HL-60 (cell line): Measurements from ENCODE around the gene ARL3.

Experiments used
- DNase-seq, 2 experiments: peaks; one replicate each; pipeline ENCODE4 v3.0.0-alpha.2; 2010 to 2020; ENCODE audit warnings: low read depth in 1 of 2, low spot score in 1 of 2
- H3K27ac ChIP-seq: fragments of 250-450 bp; sonication (Bioruptor Pico); replicated peaks from 2 replicates; pipeline ENCODE4 v1.5.1; 2020; ENCODE audit warnings: mild to moderate bottlenecking, moderate library complexity
- H3K27me3 ChIP-seq: fragments of 250-450 bp; sonication (Bioruptor Pico); 2 replicates; pipeline ENCODE4 v1.5.1; 2021; ENCODE audit warnings: mild to moderate bottlenecking, moderate library complexity; ENCODE audit not compliant: insufficient read depth, poor library complexity, severe bottlenecking
- H3K4me3 ChIP-seq: replicated peaks from 2 replicates; pipeline ENCODE4 v1.5.1; 2011; ENCODE audit warnings: mild to moderate bottlenecking, control low read depth, low read length; ENCODE audit not compliant: insufficient read depth
- CTCF ChIP-seq: IDR thresholded peaks from one replicate; pipeline ENCODE4 v1.5.1; 2011; ENCODE audit warnings: low read length, control low read depth, inconsistent platforms; ENCODE audit not compliant: insufficient read depth
- GABPA ChIP-seq: IDR thresholded peaks from 2 replicates; pipeline ENCODE4 v1.6.1; 2012; ENCODE audit warnings: low read depth
- POLR2AphosphoS5 ChIP-seq: IDR thresholded peaks from 2 replicates; pipeline ENCODE4 v1.6.1; 2012; ENCODE audit warnings: low read depth
- REST ChIP-seq: IDR thresholded peaks from 2 replicates; pipeline ENCODE4 v1.6.1; 2012; ENCODE audit warnings: low read depth; ENCODE audit not compliant: insufficient replicate concordance
- SPI1 ChIP-seq: IDR thresholded peaks from 2 replicates; pipeline ENCODE4 v1.6.1; 2012; ENCODE audit warnings: low read depth, mild to moderate bottlenecking, borderline replicate concordance

ARL3 gene

GRCh38 chr10:102652170-102652916 lies 61.9 kb downstream of the ARL3 start:
- H3K4me3 ChIP-seq: no peak overlapping the region

GRCh38 chr10:102651455-102652169 lies 62.6 kb downstream of the ARL3 start:
- TF ChIP-seq POLR2AphosphoS5: no peak
- no peak for TF ChIP-seq REST
- no peak for TF ChIP-seq SPI1
- TF ChIP-seq CTCF: no peak
- TF ChIP-seq GABPA: no peak
- DNase-seq: no peak
- no peak overlapping the region for H3K4me3 ChIP-seq
- no peaks in the 10 kb centered on the region for H3K27me3 ChIP-seq
- H3K27ac ChIP-seq: peak overlapping the region; percentile 35

More at GRCh38 chr10:102652170-102652916, 61.9 kb downstream of the ARL3 start:
- peak overlapping the region; percentile 35 for H3K27ac ChIP-seq
- H3K27me3 ChIP-seq: no peaks in the 10 kb centered on the region
- TF ChIP-seq CTCF: no peak
- peak; percentile 15; the same call in 1 of the 2 replicates for TF ChIP-seq SPI1
- DNase-seq: peak in 1 of 2 experiments; percentile 60

GRCh38 chr10:102650655-102651454 lies 63.3 kb downstream of the ARL3 start:
- no peak for DNase-seq
- peak overlapping the region; percentile 35 for H3K27ac ChIP-seq
- H3K27me3 ChIP-seq: no peaks in the 10 kb centered on the region
- TF ChIP-seq SPI1 (no peak), GABPA (no peak), CTCF (no peak), REST (no peak)
- no peak overlapping the region for H3K4me3 ChIP-seq
